NCI-H2081 treated with DMSO at 0.1 percent for 48 hours (cell line): ENCODE results near the gene B3GAT1.

Experiments
- DNase-seq: peaks from one replicate; lab custom pipeline; 2025; lab: John Stamatoyannopoulos, UW

B3GAT1 gene

GRCh38 chr11:134333946-134334345 is 78.1 kb downstream of the B3GAT1 start:
- no peak for DNase-seq

GRCh38 chr11:134333312-134333711 is 78.7 kb downstream of the B3GAT1 start:
- DNase-seq: no peak

GRCh38 chr11:134332782-134333181 is 79.3 kb downstream of the B3GAT1 start:
- no peak for DNase-seq

GRCh38 chr11:134332189-134332631 is 79.8 kb downstream of the B3GAT1 start:
- no peak for DNase-seq

- DNase-seq: no peak
Observed at GRCh38 chr11:134331354-134332188, 80.5 kb downstream of the B3GAT1 start, which contains the start of gene GLB1L2. Gene GLB1L2, plus strand, starts transcription at chr11:134331988. Its CDS starts 74 bp downstream, at chr11:134332062.

- DNase-seq: no peak
Observed at GRCh38 chr11:134330611-134331353, 81.3 kb downstream of the B3GAT1 start.
